ENCODE measurements around the gene IL37. TPM values are rescaled to one million over a fixed set of nuclear protein-coding genes. Genes with fewer than 3 reads are reported as not detected.
"Not testable (repeated sequence)": the region's sequence is repeated elsewhere in the genome, so short reads cannot be mapped to it uniquely, and the experiment has no call there.

Gene IL37
- total RNA-seq, 1 donor from 2014 or later, result not detected

- DNase-seq (ENCODE audit: low spot score), result no peak
Observed at GRCh38 chr2:112923237-112923966, 12.4 kb downstream of the IL37 start.

GRCh38 chr2:112923967-112924338 is 13.0 kb downstream of the IL37 start:
- DNase-seq (ENCODE audit: low spot score), result no peak

GRCh38 chr2:112924360-112924759 is 13.4 kb downstream of the IL37 start:
- DNase-seq (ENCODE audit: low spot score), result no peak

- no peak for DNase-seq (ENCODE audit: low spot score)
Observed at GRCh38 chr2:112924821-112925220, 13.9 kb downstream of the IL37 start.

- DNase-seq (ENCODE audit: low spot score), result no peak
Observed at GRCh38 chr2:112926707-112927106, 15.7 kb downstream of the IL37 start.

GRCh38 chr2:112927745-112928144 is 16.8 kb downstream of the IL37 start:
- no peak for DNase-seq (ENCODE audit: low spot score)

- no peak for DNase-seq (ENCODE audit: low spot score)
Observed at GRCh38 chr2:112933261-112933660, 22.3 kb downstream of the IL37 start.

- not testable (repeated sequence) for DNase-seq (ENCODE audit: low spot score)
Observed at GRCh38 chr2:112934117-112934516, 23.2 kb downstream of the IL37 start.

- DNase-seq (ENCODE audit: low spot score), result no peak
Observed at GRCh38 chr2:112936927-112937232, 25.9 kb downstream of the IL37 start.

GRCh38 chr2:112938904-112939303 is 27.9 kb downstream of the IL37 start:
- DNase-seq (ENCODE audit: low spot score), result no peak

GRCh38 chr2:112939425-112939824 is 28.5 kb downstream of the IL37 start:
- DNase-seq (ENCODE audit: low spot score), result peak; percentile 25

- DNase-seq (ENCODE audit: low spot score), result no peak
Observed at GRCh38 chr2:112940859-112941625, 30.1 kb downstream of the IL37 start.

GRCh38 chr2:112941753-112942653 is 31.0 kb downstream of the IL37 start:
- peak; percentile 77 for DNase-seq (ENCODE audit: low spot score)

- no peak for DNase-seq (ENCODE audit: low spot score)
Observed at GRCh38 chr2:112942654-112943002, 31.7 kb downstream of the IL37 start.

GRCh38 chr2:112944971-112945370 is 34.0 kb downstream of the IL37 start:
- DNase-seq (ENCODE audit: low spot score), result no peak

GRCh38 chr2:112946086-112946485 is 35.1 kb downstream of the IL37 start:
- DNase-seq (ENCODE audit: low spot score), result no peak

GRCh38 chr2:112947374-112947773 is 36.4 kb downstream of the IL37 start:
- no peak for DNase-seq (ENCODE audit: low spot score)

GRCh38 chr2:112949456-112949855 is 38.5 kb downstream of the IL37 start:
- no peak for DNase-seq (ENCODE audit: low spot score)

- no peak for DNase-seq (ENCODE audit: low spot score)
Observed at GRCh38 chr2:112954364-112954763, 43.4 kb downstream of the IL37 start.

- no peak for DNase-seq (ENCODE audit: low spot score)
Observed at GRCh38 chr2:112957511-112957910, 46.5 kb downstream of the IL37 start.

GRCh38 chr2:112958428-112959108 is 47.6 kb downstream of the IL37 start:
- peak; percentile 50 for DNase-seq (ENCODE audit: low spot score)
